CMK (cell line): ENCODE measurements around the gene OR7G2.
A peak's percentile ranks its signal among the peaks of the same experiment; 100 is the strongest.

ENCODE experiments used
- DNase-seq: peaks from one replicate; pipeline ENCODE4 v3.0.0-alpha.2; 2010; ENCODE audit warnings: low read depth

OR7G2 gene

GRCh38 chr19:9107375-9107774 is at the start of gene OR7G2:
Gene OR7G2, minus strand, starts transcription at chr19:9107475. Its CDS starts 4,232 bp downstream, at chr19:9103243.
- no peak for DNase-seq

GRCh38 chr19:9156304-9156703 is 49.0 kb upstream of the OR7G2 start:
- no peak for DNase-seq

- no peak for DNase-seq
Observed at GRCh38 chr19:9155591-9155990, 48.3 kb upstream of the OR7G2 start.

GRCh38 chr19:9151367-9151766 is 44.1 kb upstream of the OR7G2 start:
- no peak for DNase-seq

- no peak for DNase-seq
Observed at GRCh38 chr19:9150650-9151049, 43.4 kb upstream of the OR7G2 start.

- no peak for DNase-seq
Observed at GRCh38 chr19:9149997-9150396, 42.7 kb upstream of the OR7G2 start.

GRCh38 chr19:9148697-9149096 is 41.4 kb upstream of the OR7G2 start:
- no peak for DNase-seq

GRCh38 chr19:9146882-9147281 is 39.6 kb upstream of the OR7G2 start:
- DNase-seq: no peak

GRCh38 chr19:9144920-9145319 is 37.6 kb upstream of the OR7G2 start:
- no peak for DNase-seq

GRCh38 chr19:9140159-9140874 is 33.0 kb upstream of the OR7G2 start, which contains the start of gene ZNF317:
Gene ZNF317, plus strand, starts transcription at chr19:9140397. Its CDS starts 15,620 bp downstream, at chr19:9156017.
- peak; percentile 70 for DNase-seq

- no peak for DNase-seq
Observed at GRCh38 chr19:9139609-9140158, 32.4 kb upstream of the OR7G2 start.

- no peak for DNase-seq
Observed at GRCh38 chr19:9132422-9132821, 25.1 kb upstream of the OR7G2 start.

- no peak for DNase-seq
Observed at GRCh38 chr19:9130965-9131364, 23.7 kb upstream of the OR7G2 start.

- no peak for DNase-seq
Observed at GRCh38 chr19:9128171-9128570, 20.9 kb upstream of the OR7G2 start.

- DNase-seq: no peak
Observed at GRCh38 chr19:9126900-9127405, 19.7 kb upstream of the OR7G2 start, which contains the start of gene OR7G3. Gene OR7G3, minus strand, starts transcription at chr19:9126950. Its CDS starts 0 bp downstream, at chr19:9126950.

GRCh38 chr19:9116547-9116946 is 9.3 kb upstream of the OR7G2 start:
- DNase-seq: no peak

- DNase-seq: no peak
Observed at GRCh38 chr19:9115307-9115813, 8.1 kb upstream of the OR7G2 start, which contains the start of gene OR7G1. Gene OR7G1, minus strand, starts transcription at chr19:9115763. Its CDS starts 0 bp downstream, at chr19:9115763.

- DNase-seq: no peak
Observed at GRCh38 chr19:9109959-9110358, 2.7 kb upstream of the OR7G2 start.

GRCh38 chr19:9086761-9087160 is 20.5 kb downstream of the OR7G2 start, which contains the start of gene OR1M1:
Gene OR1M1, plus strand, starts transcription at chr19:9087061. Its CDS starts 6,184 bp downstream, at chr19:9093245.
- no peak for DNase-seq

GRCh38 chr19:9078651-9079050 is 28.6 kb downstream of the OR7G2 start:
- DNase-seq: no peak

- no peak for DNase-seq
Observed at GRCh38 chr19:9076901-9077300, 30.4 kb downstream of the OR7G2 start.

- no peak for DNase-seq
Observed at GRCh38 chr19:9075064-9075949, 32.0 kb downstream of the OR7G2 start.
